Tibial artery (tissue), 4 donors: ENCODE measurements around the gene FAM151B.

ENCODE experiments used
- DNase-seq, 2 donors: peaks; one replicate each; pipeline ENCODE4 v3.0.0-alpha.2; 2019
- H3K27ac ChIP-seq, 2 donors: fragments of 200-600 bp; sonication (generic) in 1 of 2; 1 replicate in 1 of 2; 2 replicates in 1 of 2; pipeline ENCODE4 v1.5.1; 2018 to 2019; ENCODE audit warnings: mild to moderate bottlenecking in 1 of 2
- H3K27me3 ChIP-seq, 2 donors: fragments of 200-600 bp; sonication (generic) in 1 of 2; one replicate each; pipeline versions ENCODE4 v1.5.1 to v1.6.0; 2016 to 2019
- H3K36me3 ChIP-seq, 3 donors: fragments of 200-600 bp; sonication (generic) in 2 of 3; one replicate each; pipeline ENCODE4 v1.5.1; 2016 to 2019; ENCODE audit warnings: mild to moderate bottlenecking in 2 of 3
- H3K4me1 ChIP-seq, 4 donors: fragments of 200-600 bp; sonication (generic) in 2 of 4; 1 replicate in 3 of 4; 2 replicates in 1 of 4; pipeline ENCODE4 v1.5.1; 2016 to 2019
- H3K4me3 ChIP-seq, 2 donors: fragments of 200-600 bp; sonication (generic) in 1 of 2; 1 replicate in 1 of 2; 2 replicates in 1 of 2; pipeline ENCODE4 v1.5.1; 2018 to 2019; ENCODE audit warnings: mild to moderate bottlenecking in 2 of 2
- H3K9me3 ChIP-seq, 3 donors: fragments of 200-600 bp; sonication (generic) in 1 of 3; one replicate each; pipeline ENCODE4 v1.5.1; 2016 to 2019
- intact Hi-C: fragments of 100-400 bp; cut with DNase I; formaldehyde crosslinking; loops from one replicate; pipeline ENCODE4 v1.15.0; 2023; ENCODE audit warnings: low total_unique reads
- TF ChIP-seq, protein P1 (sequence below), 2 experiments: fragments of 200-600 bp in 1 of 2; fragments of 450-650 bp in 1 of 2; IDR thresholded peaks; one replicate each; pipeline ENCODE4 v1.5.1; 2017 to 2019; ENCODE audit warnings: antibody characterized with exemption in 2 of 2, mild to moderate bottlenecking in 1 of 2, moderate library complexity in 1 of 2

Gene FAM151B

GRCh38 chr5:80504833-80505232 is 16.9 kb downstream of the FAM151B start:
- no peak for DNase-seq
- H3K4me1 ChIP-seq = no peaks in the 10 kb centered on the region
- peaks cover 0 to 3% (median 0%) of the 10 kb centered on the region in 3 donors for H3K36me3 ChIP-seq
- intact Hi-C loops = no loop called here
- H3K27ac ChIP-seq = no peak overlapping the region
- H3K27me3 ChIP-seq = no peaks in the 10 kb centered on the region
- H3K4me3 ChIP-seq = no peak overlapping the region
- no peaks in the 10 kb centered on the region for H3K9me3 ChIP-seq
- TF ChIP-seq, protein P1, sequence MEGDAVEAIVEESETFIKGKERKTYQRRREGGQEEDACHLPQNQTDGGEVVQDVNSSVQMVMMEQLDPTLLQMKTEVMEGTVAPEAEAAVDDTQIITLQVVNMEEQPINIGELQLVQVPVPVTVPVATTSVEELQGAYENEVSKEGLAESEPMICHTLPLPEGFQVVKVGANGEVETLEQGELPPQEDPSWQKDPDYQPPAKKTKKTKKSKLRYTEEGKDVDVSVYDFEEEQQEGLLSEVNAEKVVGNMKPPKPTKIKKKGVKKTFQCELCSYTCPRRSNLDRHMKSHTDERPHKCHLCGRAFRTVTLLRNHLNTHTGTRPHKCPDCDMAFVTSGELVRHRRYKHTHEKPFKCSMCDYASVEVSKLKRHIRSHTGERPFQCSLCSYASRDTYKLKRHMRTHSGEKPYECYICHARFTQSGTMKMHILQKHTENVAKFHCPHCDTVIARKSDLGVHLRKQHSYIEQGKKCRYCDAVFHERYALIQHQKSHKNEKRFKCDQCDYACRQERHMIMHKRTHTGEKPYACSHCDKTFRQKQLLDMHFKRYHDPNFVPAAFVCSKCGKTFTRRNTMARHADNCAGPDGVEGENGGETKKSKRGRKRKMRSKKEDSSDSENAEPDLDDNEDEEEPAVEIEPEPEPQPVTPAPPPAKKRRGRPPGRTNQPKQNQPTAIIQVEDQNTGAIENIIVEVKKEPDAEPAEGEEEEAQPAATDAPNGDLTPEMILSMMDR (IDR thresholded peaks at IDR 0.05) = no peak

GRCh38 chr5:80507663-80508062 is 19.8 kb downstream of the FAM151B start:
- H3K27me3 ChIP-seq = no peaks in the 10 kb centered on the region
- intact Hi-C loops = no loop called here
- DNase-seq = no peak
- H3K9me3 ChIP-seq = no peaks in the 10 kb centered on the region
- no peak overlapping the region for H3K27ac ChIP-seq
- TF ChIP-seq, protein P1 (IDR thresholded peaks at IDR 0.05) = no peak
- no peaks in the 10 kb centered on the region for H3K4me1 ChIP-seq
- H3K4me3 ChIP-seq = no peak overlapping the region
- H3K36me3 ChIP-seq = peaks cover 0 to 4% (median 3%) of the 10 kb centered on the region in 3 donors

GRCh38 chr5:80508844-80509243 is 20.9 kb downstream of the FAM151B start:
- no peak overlapping the region for H3K4me3 ChIP-seq
- no peaks in the 10 kb centered on the region for H3K27me3 ChIP-seq
- intact Hi-C loops = no loop called here
- H3K4me1 ChIP-seq = no peaks in the 10 kb centered on the region
- TF ChIP-seq, protein P1 (IDR thresholded peaks at IDR 0.05) = no peak
- no peak overlapping the region for H3K27ac ChIP-seq
- peaks cover 0 to 6% (median 3%) of the 10 kb centered on the region in 3 donors for H3K36me3 ChIP-seq
- DNase-seq = no peak
- H3K9me3 ChIP-seq = no peaks in the 10 kb centered on the region

DNA sequence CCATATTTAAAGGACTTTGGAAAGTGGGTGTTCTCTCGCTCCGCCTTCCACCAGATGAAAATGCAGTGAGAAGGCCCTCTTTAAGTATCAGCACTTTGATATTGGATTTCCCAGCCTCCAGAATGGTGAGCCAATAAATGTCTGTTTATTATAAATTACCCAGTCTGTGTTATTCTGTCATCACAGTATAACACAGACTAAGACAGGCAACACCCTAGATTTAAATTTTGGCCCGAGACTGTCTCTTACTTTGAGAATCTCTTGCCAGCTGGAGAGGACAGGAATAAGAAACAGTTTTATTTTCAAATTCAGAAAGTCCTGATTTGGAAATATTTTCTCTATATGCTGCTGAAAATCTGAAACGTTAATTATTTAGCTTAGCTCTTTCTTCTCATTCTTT is 21.5 kb downstream of the FAM151B start:
- no peaks in the 10 kb centered on the region for H3K4me1 ChIP-seq
- peaks cover 0 to 10% (median 3%) of the 10 kb centered on the region in 3 donors for H3K36me3 ChIP-seq
- H3K27ac ChIP-seq = no peak overlapping the region
- DNase-seq = no peak
- TF ChIP-seq, protein P1 (IDR thresholded peaks at IDR 0.05) = no peak
- intact Hi-C loops = no loop called here
- no peaks in the 10 kb centered on the region for H3K9me3 ChIP-seq
- no peak overlapping the region for H3K4me3 ChIP-seq
- no peaks in the 10 kb centered on the region for H3K27me3 ChIP-seq

- no peaks in the 10 kb centered on the region for H3K27me3 ChIP-seq
- H3K36me3 ChIP-seq = peaks cover 0 to 10% (median 0%) of the 10 kb centered on the region in 3 donors
- H3K4me1 ChIP-seq = no peaks in the 10 kb centered on the region
- TF ChIP-seq, protein P1 (IDR thresholded peaks at IDR 0.05) = no peak
- no peak for DNase-seq
- H3K27ac ChIP-seq = no peak overlapping the region
- no peaks in the 10 kb centered on the region for H3K9me3 ChIP-seq
- no peak overlapping the region for H3K4me3 ChIP-seq
- intact Hi-C loops = no loop called here
These were observed 28.9 kb downstream of the FAM151B start for GRCh38 chr5:80516826-80517225.

GRCh38 chr5:80540691-80541090 is 52.8 kb downstream of the FAM151B start:
- Histone ChIP-seq H3K27ac (no peak overlapping the region), H3K4me1 (no peaks in the 10 kb centered on the region), H3K36me3 (no peaks in the 10 kb centered on the region), H3K9me3 (peaks cover 0 to 7% (median 7%) of the 10 kb centered on the region in 3 donors), H3K4me3 (no peak overlapping the region), H3K27me3 (no peaks in the 10 kb centered on the region)
- no peak for DNase-seq
- intact Hi-C loops = no loop called here
- TF ChIP-seq, protein P1 (IDR thresholded peaks at IDR 0.05) = no peak
